H1 (cell line): ENCODE measurements around the gene KCNH8. TPM values are rescaled to one million over a fixed set of nuclear protein-coding genes. Genes with fewer than 3 reads are reported as not detected.

ENCODE experiments used
- CTCF ChIA-PET: fragments of 300-600 bp; sonication (Branson Sonifier 250); formaldehyde crosslinking; loops from one replicate; lab custom pipeline; 2021; ENCODE audit not compliant: partially characterized antibody; lab: Charles Lee
- POLR2A ChIA-PET: fragments of 300-600 bp; sonication (Branson Sonifier 250); formaldehyde crosslinking; loops from one replicate; lab custom pipeline; 2021; ENCODE audit warnings: inconsistent platforms; ENCODE audit not compliant: partially characterized antibody; lab: Charles Lee
- DNase-seq, 2 experiments: peaks; one replicate each; pipeline versions ENCODE4 v3.0.0 to v3.0.0-alpha.2; 2010 to 2022; ENCODE audit warnings: low spot score in 2 of 2, low read depth in 1 of 2, mixed read lengths in 1 of 2
- FAIRE-seq: peaks from 2 replicates; lab custom pipeline; 2011; peaks lifted over from hg19 to GRCh38; lab: Jason Lieb, UNC
- H2AFZ ChIP-seq: 2 replicates; pipeline ENCODE4 v1.8.1; 2012; ENCODE audit warnings: low read length, inconsistent platforms
- H2AK5ac ChIP-seq: 2 replicates; pipeline ENCODE4 v1.6.1; 2013; ENCODE audit warnings: low read depth, low read length
- H2BK120ac ChIP-seq: replicated peaks from 2 replicates; pipeline ENCODE3; 2013; ENCODE audit warnings: low read depth, low read length, inconsistent platforms
- H2BK12ac ChIP-seq: 2 replicates; pipeline ENCODE4 v1.6.1; 2013; ENCODE audit warnings: low read depth, low read length
- H2BK15ac ChIP-seq: 2 replicates; pipeline ENCODE4 v1.6.1; 2013; ENCODE audit warnings: low read length
- H2BK20ac ChIP-seq: 2 replicates; pipeline ENCODE4 v1.6.1; 2013; ENCODE audit warnings: low read length
- H2BK5ac ChIP-seq: 2 replicates; pipeline ENCODE4 v1.6.1; 2013; ENCODE audit warnings: low read depth, low read length
- H3K14ac ChIP-seq: 2 replicates; pipeline ENCODE4 v1.6.1; 2013; ENCODE audit warnings: inconsistent platforms; ENCODE audit not compliant: insufficient read length
- H3K18ac ChIP-seq: 2 replicates; pipeline ENCODE4 v1.6.1; 2013; ENCODE audit warnings: low read length; ENCODE audit errors: extremely low read depth
- H3K23ac ChIP-seq: 2 replicates; pipeline ENCODE4 v1.6.1; 2013; ENCODE audit warnings: inconsistent platforms; ENCODE audit not compliant: insufficient read length
- H3K23me2 ChIP-seq: 2 replicates; pipeline ENCODE4 v1.6.1; 2013; ENCODE audit warnings: low read depth, low read length
- H3K27ac ChIP-seq: 2 replicates; pipeline ENCODE4 v1.6.1; 2011; ENCODE audit warnings: low read depth, low read length, inconsistent platforms
- H3K27me3 ChIP-seq, 4 experiments: replicated peaks in 1 of 4; 1 replicate in 1 of 4; 2 replicates in 3 of 4; pipeline versions ENCODE4 v1.6.1 to v1.8.1; 2011 to 2013; ENCODE audit warnings: low read length in 3 of 4, mild to moderate bottlenecking in 3 of 4, inconsistent platforms in 2 of 4, mixed read lengths in 2 of 4, moderate library complexity in 1 of 4; ENCODE audit not compliant: control insufficient read depth in 3 of 4, insufficient read depth in 3 of 4; ENCODE audit errors: extremely low read depth in 1 of 4
- H3K36me3 ChIP-seq, 4 experiments: 2 replicates each; pipeline versions ENCODE4 v1.6.1 to v1.8.1; 2011 to 2013; ENCODE audit warnings: mild to moderate bottlenecking in 4 of 4, low read length in 3 of 4, moderate library complexity in 2 of 4, control low read depth in 1 of 4, inconsistent platforms in 1 of 4; ENCODE audit not compliant: insufficient read depth in 4 of 4, control insufficient read depth in 2 of 4
- H3K4ac ChIP-seq: replicated peaks from 2 replicates; pipeline ENCODE3; 2013; ENCODE audit warnings: low read length, low read depth, mixed read lengths, inconsistent platforms; ENCODE audit not compliant: insufficient read length
- H3K4me1 ChIP-seq, 4 experiments: replicated peaks in 1 of 4; 1 replicate in 1 of 4; 2 replicates in 3 of 4; pipeline versions ENCODE4 v1.6.1 to v1.8.1; 2011 to 2013; ENCODE audit warnings: low read length in 3 of 4, inconsistent platforms in 2 of 4, mixed read lengths in 1 of 4; ENCODE audit not compliant: insufficient read depth in 4 of 4, control insufficient read depth in 3 of 4
- H3K4me2 ChIP-seq, 2 experiments: 2 replicates each; pipeline versions ENCODE4 v1.6.1 to v1.8.1; 2011 to 2013; ENCODE audit warnings: low read depth in 2 of 2, low read length in 2 of 2, control low read depth in 1 of 2, inconsistent platforms in 1 of 2, mild to moderate bottlenecking in 1 of 2; ENCODE audit not compliant: insufficient read depth in 1 of 2
- H3K4me3 ChIP-seq, 4 experiments: fragments of 200-600, 300-600 bp in 1 of 4; sonication (generic), shearing (Covaris generic), sonication (Bioruptor Twin) in 1 of 4; 2 replicates each; pipeline versions ENCODE4 v1.5.1 to v1.8.1; 2011 to 2016; ENCODE audit warnings: low read length in 4 of 4, low read depth in 3 of 4, control low read depth in 2 of 4, inconsistent platforms in 2 of 4, mild to moderate bottlenecking in 2 of 4, mixed read lengths in 1 of 4, moderate library complexity in 1 of 4; ENCODE audit not compliant: insufficient read depth in 2 of 4; ENCODE audit errors: extremely low read depth in 1 of 4
- H3K56ac ChIP-seq: replicated peaks from 2 replicates; pipeline ENCODE3; 2013; ENCODE audit warnings: low read depth, mild to moderate bottlenecking, mixed read lengths, low read length, inconsistent platforms; ENCODE audit not compliant: insufficient read length
- H3K79me1 ChIP-seq: 2 replicates; pipeline ENCODE4 v1.6.1; 2013; ENCODE audit warnings: low read depth, low read length, control low read depth
- H3K79me2 ChIP-seq, 2 experiments: 2 replicates each; pipeline versions ENCODE4 v1.6.1 to v1.8.1; 2012 to 2013; ENCODE audit warnings: low read length in 2 of 2, mild to moderate bottlenecking in 2 of 2, inconsistent platforms in 1 of 2; ENCODE audit not compliant: insufficient read depth in 2 of 2, control insufficient read depth in 1 of 2
- H3K9ac ChIP-seq, 4 experiments: replicated peaks in 1 of 4; 1 replicate in 1 of 4; 2 replicates in 3 of 4; pipeline versions ENCODE4 v1.6.1 to v1.8.1; 2011 to 2013; ENCODE audit warnings: low read depth in 3 of 4, low read length in 3 of 4, control low read depth in 2 of 4, mild to moderate bottlenecking in 2 of 4, moderate library complexity in 2 of 4, inconsistent platforms in 1 of 4; ENCODE audit errors: extremely low read depth in 1 of 4
- H3K9me3 ChIP-seq, 2 experiments: 2 replicates each; pipeline versions ENCODE4 v1.6.1 to v1.8.1; 2012 to 2013; ENCODE audit warnings: mild to moderate bottlenecking in 2 of 2, moderate library complexity in 2 of 2, control low read depth in 1 of 2, inconsistent platforms in 1 of 2, low read depth in 1 of 2, low read length in 1 of 2, mixed read lengths in 1 of 2; ENCODE audit not compliant: insufficient read depth in 2 of 2
- H4K20me1 ChIP-seq, 2 experiments: replicated peaks in 1 of 2; 2 replicates each; pipeline versions ENCODE3 to v1.8.1; 2011 to 2013; ENCODE audit warnings: inconsistent platforms in 2 of 2, low read length in 2 of 2, mild to moderate bottlenecking in 1 of 2; ENCODE audit not compliant: insufficient read depth in 2 of 2, control insufficient read depth in 1 of 2
- H4K5ac ChIP-seq: 2 replicates; pipeline ENCODE4 v1.6.1; 2013; ENCODE audit warnings: low read length, low read depth, mixed read lengths, inconsistent platforms; ENCODE audit not compliant: insufficient read length
- H4K8ac ChIP-seq: 2 replicates; pipeline ENCODE4 v1.8.0; 2013; ENCODE audit warnings: mild to moderate bottlenecking, moderate library complexity, low read length, inconsistent platforms; ENCODE audit not compliant: insufficient read depth; ENCODE audit errors: extremely low read depth
- H4K91ac ChIP-seq: replicated peaks from 2 replicates; pipeline ENCODE3; 2013; ENCODE audit warnings: low read length, mixed read lengths, inconsistent platforms; ENCODE audit not compliant: insufficient read length
- ATF2 ChIP-seq: IDR thresholded peaks from 2 replicates; pipeline ENCODE4 v1.6.1; 2012; ENCODE audit warnings: low read length, inconsistent platforms
- BACH1 ChIP-seq: IDR thresholded peaks from 2 replicates; pipeline ENCODE4 v1.6.1; 2012; ENCODE audit warnings: low read length, improper control_type of control experiment
- E2F6 ChIP-seq: IDR thresholded peaks from 2 replicates; pipeline ENCODE4 v1.6.1; 2012; ENCODE audit warnings: inconsistent platforms
- EP300 ChIP-seq, 2 experiments: IDR thresholded peaks; 1 replicate in 1 of 2; 2 replicates in 1 of 2; pipeline ENCODE4 v1.6.1; 2011 to 2012; ENCODE audit warnings: low read depth in 2 of 2, low read length in 2 of 2, mild to moderate bottlenecking in 2 of 2, borderline replicate concordance in 1 of 2, inconsistent platforms in 1 of 2, moderate library complexity in 1 of 2
- EZH2 ChIP-seq: fragments of 200-600 bp; sonication (generic); IDR thresholded peaks from 2 replicates; pipeline ENCODE4 v1.7.1; 2012; ENCODE audit warnings: low read depth, mild to moderate bottlenecking, moderate library complexity, low read length, inconsistent platforms; ENCODE audit not compliant: severe bottlenecking
- HDAC6 ChIP-seq: IDR thresholded peaks from one replicate; pipeline ENCODE4 v1.7.1; 2012; ENCODE audit warnings: low read depth, mild to moderate bottlenecking, inconsistent platforms, low read length, moderate library complexity
- KDM5A ChIP-seq: fragments of 200-600 bp; IDR thresholded peaks from 2 replicates; pipeline ENCODE4 v1.7.1; 2012; ENCODE audit warnings: mild to moderate bottlenecking, low read length, inconsistent platforms, mixed read lengths
- PHF8 ChIP-seq: fragments of 200-600 bp; sonication (generic); conservative IDR thresholded peaks from 2 replicates; pipeline ENCODE4 v1.7.1; 2012; ENCODE audit warnings: low read depth, mild to moderate bottlenecking, inconsistent platforms, low read length, moderate library complexity
- RNF2 ChIP-seq: fragments of 200-900, 300-1000 bp; sonication (generic); IDR thresholded peaks from 2 replicates; pipeline ENCODE4 v1.7.1; 2016; ENCODE audit warnings: borderline replicate concordance, low read depth, mild to moderate bottlenecking, antibody characterized with exemption, low read length; ENCODE audit not compliant: poor library complexity, severe bottlenecking; ENCODE audit errors: missing control alignments
- SP4 ChIP-seq: IDR thresholded peaks from 2 replicates; pipeline ENCODE4 v1.6.1; 2012; ENCODE audit warnings: low read length, inconsistent platforms
- WGBS, 2 experiments: shearing (Covaris generic) in 1 of 2; methylation state at CpG; one replicate each; pipeline versions ENCODE4 v1.1.6 to v1.1.7; 2013 to 2015; ENCODE audit warnings: low lambda C conversion rate in 2 of 2, mixed read lengths in 2 of 2, inconsistent platforms in 1 of 2, low coverage in 1 of 2, missing lambda C conversion rate in 1 of 2; ENCODE audit not compliant: insufficient replicate concordance in 2 of 2, insufficient coverage in 1 of 2, insufficient read length in 1 of 2; ENCODE audit errors: extremely low coverage in 1 of 2, missing lambda C conversion rate in 1 of 2; 5-methylcytosine and 5-hydroxymethylcytosine counted together
- polyA plus RNA-seq, 7 experiments: library from polyadenylated mRNA; depleted of rRNA in 3 of 7; stranded (reverse) in 5 of 7; unstranded in 2 of 7; fragments of >200 nt in 5 of 7; fragments of 200-250 nt in 2 of 7; gene quantifications; 1 replicate in 5 of 7; 2 replicates in 1 of 7; 4 replicates in 1 of 7; pipeline versions ENCODE4 v1.2.1 to v1.2.3, GENCODE V29; 2011 to 2013; ENCODE audit warnings: missing spikeins in 2 of 7, mixed read lengths in 2 of 7
- total RNA-seq: library from RNA; stranded (reverse); fragmentation: NEBNext Ultra II Directional; extraction: Animal tissue kit (Norgen Biotek cat#: 25700); gene quantifications from 2 replicates; pipeline ENCODE4 v1.2.1, GENCODE V29; 2021

Gene KCNH8
- total and polyA plus RNA-seq, 2 of the 8 experiments (the other 6 are each of a cell fraction or from before 2014, with no cell fraction given): 2.2 to 2.4 TPM

GRCh38 chr3:19446138-19446537 is 297.8 kb downstream of the KCNH8 start:
- H3K23ac ChIP-seq: no peak overlapping the region
- H4K8ac ChIP-seq: no peak overlapping the region
- no peaks in the 10 kb centered on the region for H4K20me1 ChIP-seq
- no peak overlapping the region for H3K4me2 ChIP-seq
- no peaks in the 10 kb centered on the region for H3K79me2 ChIP-seq
- no peaks in the 10 kb centered on the region for H3K9me3 ChIP-seq
- no peak overlapping the region for H2BK5ac ChIP-seq
- no peak overlapping the region for H3K14ac ChIP-seq
- H2BK15ac ChIP-seq: no peak overlapping the region
- no peak overlapping the region for H3K27ac ChIP-seq
- no peaks in the 10 kb centered on the region for H3K79me1 ChIP-seq
- CTCF ChIA-PET: interaction anchor here (0.6 kb wide), 1 partner anchor 12 kb away, joined by 3 read pairs; no protein-coding TSS in a partner anchor
- POLR2A ChIA-PET: no interaction called here
- no peak for DNase-seq
- no peak overlapping the region for H4K5ac ChIP-seq
- no peak overlapping the region for H2AFZ ChIP-seq
- WGBS, 2 experiments: 75% methylated on average over 2 of the region's 2 CpGs; no CpG with 5 or more reads in 1 of the 2 experiments
- no peak overlapping the region for H3K4ac ChIP-seq
- no peak overlapping the region for H4K91ac ChIP-seq
- 0 out of 7 replicates have a peak, but pooled peaks cover 0 to 2% (median 0%) of the 10 kb centered on the region in 4 experiments for H3K4me1 ChIP-seq
- H3K27me3 ChIP-seq: no peaks in the 10 kb centered on the region
- no peak overlapping the region for H2BK120ac ChIP-seq
- no peak for FAIRE-seq
- H3K4me3 ChIP-seq: no peak overlapping the region
- H3K18ac ChIP-seq: no peak overlapping the region
- H3K36me3 ChIP-seq: no peaks in the 10 kb centered on the region
- no peaks in the 10 kb centered on the region for H3K23me2 ChIP-seq
- no peak overlapping the region for H2BK20ac ChIP-seq
- H2AK5ac ChIP-seq: no peak overlapping the region
- no peak overlapping the region for H3K56ac ChIP-seq
- H3K9ac ChIP-seq: no peak overlapping the region
- H2BK12ac ChIP-seq: no peak overlapping the region
- no peak for TF ChIP-seq ATF2
- no peak for TF ChIP-seq PHF8
- no peak for TF ChIP-seq BACH1
- no peak for TF ChIP-seq SP4
- TF ChIP-seq EZH2: no peak
- no peak for TF ChIP-seq RNF2
- no peak for TF ChIP-seq KDM5A
- no peak for TF ChIP-seq E2F6
- no peak for TF ChIP-seq HDAC6
- no peak for TF ChIP-seq EP300 (IDR thresholded peaks at IDR 0.05; ENCODE audit: borderline replicate concordance in 1 of 2, low read depth in 2 of 2, low read length in 2 of 2)
